ENCODE data around the gene JAK1.

- TF ChIP-seq POLR2AphosphoS5 (IDR thresholded peaks at IDR 0.05; ENCODE audit: low read depth, low read length), result no peak
- no peak for TF ChIP-seq GTF2F1 (IDR thresholded peaks at IDR 0.05; ENCODE audit: borderline replicate concordance, low read depth, low read length)
- no peak for TF ChIP-seq CTCF (IDR thresholded peaks at IDR 0.05; ENCODE audit: control extremely low read depth in 1 of 3, insufficient read depth in 1 of 3, low read depth in 1 of 3, low read length in 3 of 3)
- no peak for TF ChIP-seq HDAC2 (IDR thresholded peaks at IDR 0.05; ENCODE audit: borderline replicate concordance in 1 of 2, low read depth in 2 of 2, low read length in 2 of 2)
Measured at GRCh38 chr1:65006806-65007205, 40.5 kb upstream of the JAK1 start.

Data from H1 (cell line).